ENCODE results near the gene GSE1.

Gene GSE1

GRCh38 chr16:85637808-85638647, 24.9 kb downstream of the GSE1 start:
- Histone ChIP-seq H3K27ac (no peak overlapping the region), H3K4me1 (ENCODE audit: control insufficient read depth in 1 of 2, insufficient read depth in 1 of 2, low read depth in 1 of 2, low read length in 1 of 2) (peaks cover 6 to 7% of the 10 kb centered on the region in 2 experiments), H3K9me3 (no peaks in the 10 kb centered on the region), H3K27me3 (no peaks in the 10 kb centered on the region), H3K36me3 (peaks cover 66% of the 10 kb centered on the region), H3K4me3 (ENCODE audit: low read depth in 1 of 2, low read length in 1 of 2) (no peak overlapping the region)
- TF ChIP-seq CTCF (IDR thresholded peaks at IDR 0.05) = no peak

GRCh38 chr16:85638695-85639409, 25.7 kb downstream of the GSE1 start:
- H3K4me1 ChIP-seq (ENCODE audit: control insufficient read depth in 1 of 2, insufficient read depth in 1 of 2, low read depth in 1 of 2, low read length in 1 of 2) = peaks cover 6 to 14% of the 10 kb centered on the region in 2 experiments

GRCh38 chr16:85639529-85640253, 26.6 kb downstream of the GSE1 start:
- Histone ChIP-seq H3K27ac (no peak overlapping the region), H3K9me3 (no peaks in the 10 kb centered on the region), H3K36me3 (peaks cover 55% of the 10 kb centered on the region), H3K27me3 (no peaks in the 10 kb centered on the region), H3K4me1 (ENCODE audit: control insufficient read depth in 1 of 2, insufficient read depth in 1 of 2, low read depth in 1 of 2, low read length in 1 of 2) (peaks cover 6 to 14% of the 10 kb centered on the region in 2 experiments), H3K4me3 (ENCODE audit: low read depth in 1 of 2, low read length in 1 of 2) (no peak overlapping the region)
- no peak for TF ChIP-seq CTCF (IDR thresholded peaks at IDR 0.05)

More at GRCh38 chr16:85638695-85639409, 25.7 kb downstream of the GSE1 start:
- Histone ChIP-seq H3K27ac (no peak overlapping the region), H3K9me3 (no peaks in the 10 kb centered on the region), H3K36me3 (peaks cover 64% of the 10 kb centered on the region), H3K27me3 (no peaks in the 10 kb centered on the region), H3K4me3 (ENCODE audit: low read depth in 1 of 2, low read length in 1 of 2) (no peak overlapping the region)
- TF ChIP-seq CTCF (IDR thresholded peaks at IDR 0.05) = no peak

DNA sequence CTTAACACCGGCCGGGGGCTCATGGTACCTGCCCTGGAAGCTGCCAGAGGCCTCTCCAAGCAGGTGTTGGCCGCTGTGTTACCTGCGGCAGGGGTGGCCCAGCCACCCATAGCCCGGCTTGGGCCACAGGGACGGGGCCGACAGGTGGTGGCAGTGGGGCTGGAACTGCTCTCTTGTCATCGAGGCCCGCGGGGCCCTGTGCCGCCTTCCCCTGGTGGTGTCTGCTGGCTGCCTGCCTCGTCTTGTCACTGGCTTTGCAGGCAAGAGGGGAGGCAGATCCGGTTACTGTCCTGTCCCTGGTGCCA, 27.1 kb downstream of the GSE1 start:
- TF ChIP-seq CTCF (IDR thresholded peaks at IDR 0.05) = no peak
- H3K4me3 ChIP-seq (ENCODE audit: low read depth in 1 of 2, low read length in 1 of 2) = no peak overlapping the region
- peaks cover 50% of the 10 kb centered on the region for H3K36me3 ChIP-seq
- H3K27ac ChIP-seq = no peak overlapping the region
- no peaks in the 10 kb centered on the region for H3K27me3 ChIP-seq
- peaks cover 10 to 14% of the 10 kb centered on the region in 2 experiments for H3K4me1 ChIP-seq (ENCODE audit: control insufficient read depth in 1 of 2, insufficient read depth in 1 of 2, low read depth in 1 of 2, low read length in 1 of 2)
- H3K9me3 ChIP-seq = no peaks in the 10 kb centered on the region

- Histone ChIP-seq H3K27ac (no peak overlapping the region), H3K9me3 (no peaks in the 10 kb centered on the region), H3K27me3 (no peaks in the 10 kb centered on the region), H3K4me3 (ENCODE audit: low read depth in 1 of 2, low read length in 1 of 2) (no peak overlapping the region), H3K4me1 (ENCODE audit: control insufficient read depth in 1 of 2, insufficient read depth in 1 of 2, low read depth in 1 of 2, low read length in 1 of 2) (peaks cover 12 to 14% of the 10 kb centered on the region in 2 experiments), H3K36me3 (peaks cover 48% of the 10 kb centered on the region)
- TF ChIP-seq CTCF (IDR thresholded peaks at IDR 0.05) = no peak
Observed at GRCh38 chr16:85640585-85640984, 27.5 kb downstream of the GSE1 start.

Measured in neutrophil (primary cell).